Right kidney (tissue), 1 donor: Measurements from ENCODE around the gene LIN7B.

ENCODE experiments used
- DNase-seq: peaks from one replicate; pipeline ENCODE4 v3.0.0-alpha.2; 2016

The LIN7B gene

GRCh38 chr19:49165865-49166301 is 51.7 kb downstream of the LIN7B start:
- peak; percentile 45 for DNase-seq

DNA sequence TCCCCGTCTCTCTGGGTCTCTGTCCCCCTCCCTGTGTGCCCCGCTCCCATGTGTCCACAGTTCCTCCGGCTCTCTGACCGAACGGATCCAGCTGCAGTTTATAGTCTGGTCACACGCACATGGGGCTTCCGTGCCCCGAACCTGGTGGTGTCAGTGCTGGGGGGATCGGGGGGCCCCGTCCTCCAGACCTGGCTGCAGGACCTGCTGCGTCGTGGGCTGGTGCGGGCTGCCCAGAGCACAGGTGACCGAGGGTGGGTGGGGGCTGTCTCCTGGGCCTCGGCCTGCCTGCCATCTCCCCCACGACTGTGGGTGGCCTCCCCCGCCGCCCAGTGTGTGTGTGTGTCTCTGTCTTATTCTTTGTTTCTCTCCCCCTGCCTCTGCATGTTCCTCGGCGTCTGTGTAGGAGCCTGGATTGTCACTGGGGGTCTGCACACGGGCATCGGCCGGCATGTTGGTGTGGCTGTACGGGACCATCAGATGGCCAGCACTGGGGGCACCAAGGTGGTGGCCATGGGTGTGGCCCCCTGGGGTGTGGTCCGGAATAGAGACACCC is 53.8 kb downstream of the LIN7B start:
- DNase-seq, result no peak
